ENCODE measurements around the gene LSM2. TPM values are rescaled to one million over a fixed set of nuclear protein-coding genes. Genes with fewer than 3 reads are reported as not detected.
A peak's percentile ranks its signal among the peaks of the same experiment; 100 is the strongest.

LSM2 gene
- polyA plus RNA-seq, 1 donor (not counting 4 experiments of a cell fraction or from before 2014, with no cell fraction given): 46.5 TPM

DNA sequence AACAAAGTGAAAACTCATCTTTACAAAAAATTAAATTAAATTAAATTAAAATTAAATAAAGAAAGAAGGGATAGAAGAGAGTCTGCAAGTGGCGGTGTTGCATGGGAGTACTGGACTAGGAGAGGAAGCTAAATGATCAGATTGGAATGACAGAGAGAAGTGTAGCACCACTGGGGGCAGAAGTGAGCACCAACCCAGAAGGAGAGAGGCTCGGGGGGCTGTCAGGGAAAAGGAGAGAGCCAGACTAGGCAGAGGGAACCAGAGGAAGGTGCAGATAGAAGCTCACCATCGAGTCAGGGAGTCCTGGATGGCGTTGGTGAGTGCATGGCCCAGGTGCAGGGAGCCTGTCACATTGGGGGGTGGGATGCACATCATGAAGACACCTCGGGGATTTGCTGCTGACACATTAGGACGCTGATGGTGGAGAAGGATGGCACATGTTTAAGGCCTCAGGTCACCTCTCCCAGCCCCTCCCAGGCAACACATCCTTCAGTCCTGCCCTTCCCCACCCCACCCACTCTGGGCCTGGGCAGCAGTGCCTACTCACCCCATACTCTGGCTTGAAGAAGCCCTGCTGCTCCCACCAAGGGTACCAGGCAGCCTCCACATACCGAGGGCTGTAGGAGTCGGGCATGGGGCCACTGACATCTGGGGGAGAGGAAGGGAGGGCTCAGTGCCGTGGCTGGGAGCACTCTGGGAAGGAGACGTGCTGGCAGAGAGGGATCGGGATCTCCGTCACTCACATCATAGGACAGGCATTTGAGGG is 15.3 kb downstream of the LSM2 start:
- no peak for FAIRE-seq

DNA sequence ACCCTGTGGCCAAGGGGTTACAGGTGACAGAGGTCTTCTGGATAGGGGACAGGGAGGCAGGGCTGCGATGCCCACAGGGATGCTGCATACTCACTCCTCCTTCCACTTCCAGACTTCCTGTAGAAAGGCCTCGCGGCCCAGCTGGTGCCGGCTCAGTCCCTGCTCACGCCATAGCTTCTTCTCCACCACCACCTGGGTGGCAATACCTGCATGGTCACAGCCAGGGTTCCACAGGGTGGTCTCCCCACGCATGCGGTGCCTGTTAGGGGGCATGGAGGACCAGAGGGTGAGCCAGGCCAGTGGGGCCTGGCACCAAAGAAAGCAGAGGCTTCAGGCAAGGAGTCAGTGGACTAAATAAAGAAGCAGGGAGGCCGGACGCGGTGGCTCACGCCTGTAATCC is 21.3 kb downstream of the LSM2 start:
- Histone ChIP-seq H2AFZ (ENCODE audit: control insufficient read depth, low read length) (no peak overlapping the region), H3K4me2 (ENCODE audit: control insufficient read depth, extremely low read depth, insufficient read depth, low read depth, low read length) (no peak overlapping the region), H3K4me1 (ENCODE audit: control insufficient read depth, extremely low read depth, insufficient read depth, low read length) (no peaks in the 10 kb centered on the region), H3K79me2 (ENCODE audit: control insufficient read depth, insufficient read depth, low read length) (peaks cover 4% of the 10 kb centered on the region), H3K9me1 (ENCODE audit: control insufficient read depth, extremely low read depth, insufficient read depth, low read length) (no peaks in the 10 kb centered on the region), H3K4me3 (ENCODE audit: control insufficient read depth in 2 of 3, extremely low read depth in 1 of 3, insufficient read depth in 2 of 3, low read depth in 1 of 3, low read length in 3 of 3) (no peak overlapping the region), H3K36me3 (ENCODE audit: control insufficient read depth in 2 of 2, extremely low read depth in 1 of 2, insufficient read depth in 2 of 2, low read length in 2 of 2) (peaks cover 32 to 41% of the 10 kb centered on the region in 2 experiments), H3K9me3 (ENCODE audit: control insufficient read depth, low read depth, low read length) (no peaks in the 10 kb centered on the region), H3K27me3 (ENCODE audit: control insufficient read depth, extremely low read depth, insufficient read depth, low read length) (no peaks in the 10 kb centered on the region), H3K27ac (ENCODE audit: control insufficient read depth, insufficient read depth, low read length) (no peak overlapping the region), H3K9ac (ENCODE audit: control insufficient read depth, extremely low read depth, insufficient read depth, low read length) (no peak overlapping the region), H4K20me1 (ENCODE audit: control insufficient read depth, extremely low read depth, insufficient read depth, low read length) (no peaks in the 10 kb centered on the region)
- TF ChIP-seq EZH2 (IDR thresholded peaks at IDR 0.05; ENCODE audit: low read length): no peak
- TF ChIP-seq CTCF (optimal IDR thresholded peaks at IDR 0.05 in 1 of 3, IDR thresholded peaks at IDR 0.05 in 1 of 3, conservative IDR thresholded peaks at IDR 0.05 in 1 of 3; ENCODE audit: extremely low read depth in 1 of 3, insufficient read depth in 2 of 3, low read length in 3 of 3): no peak
- no peak for FAIRE-seq
- dilution Hi-C loops (cut with MboI; ENCODE audit: extremely low pct_ligation_motif_present, low sequenced_read_pairs): no loop called here
- DNase-seq (ENCODE audit: low read depth, low spot score): no peak

More for the DNA sequence above, 15.3 kb downstream of the LSM2 start:
- Histone ChIP-seq H4K20me1 (ENCODE audit: control insufficient read depth, extremely low read depth, insufficient read depth, low read length) (no peaks in the 10 kb centered on the region), H3K79me2 (ENCODE audit: control insufficient read depth, insufficient read depth, low read length) (peaks cover 38% of the 10 kb centered on the region), H3K9me1 (ENCODE audit: control insufficient read depth, extremely low read depth, insufficient read depth, low read length) (no peaks in the 10 kb centered on the region), H3K27ac (ENCODE audit: control insufficient read depth, insufficient read depth, low read length) (no peak overlapping the region), H3K4me1 (ENCODE audit: control insufficient read depth, extremely low read depth, insufficient read depth, low read length) (peaks cover 23% of the 10 kb centered on the region), H3K9ac (ENCODE audit: control insufficient read depth, extremely low read depth, insufficient read depth, low read length) (no peak overlapping the region), H3K36me3 (ENCODE audit: control insufficient read depth in 2 of 2, extremely low read depth in 1 of 2, insufficient read depth in 2 of 2, low read length in 2 of 2) (peaks cover 10 to 31% of the 10 kb centered on the region in 2 experiments), H3K4me3 (ENCODE audit: control insufficient read depth in 2 of 3, extremely low read depth in 1 of 3, insufficient read depth in 2 of 3, low read depth in 1 of 3, low read length in 3 of 3) (no peak overlapping the region), H2AFZ (ENCODE audit: control insufficient read depth, low read length) (no peak overlapping the region), H3K4me2 (ENCODE audit: control insufficient read depth, extremely low read depth, insufficient read depth, low read depth, low read length) (no peak overlapping the region), H3K27me3 (ENCODE audit: control insufficient read depth, extremely low read depth, insufficient read depth, low read length) (no peaks in the 10 kb centered on the region), H3K9me3 (ENCODE audit: control insufficient read depth, low read depth, low read length) (no peaks in the 10 kb centered on the region)
- DNase-seq (ENCODE audit: low read depth, low spot score): no peak
- dilution Hi-C loops (cut with MboI; ENCODE audit: extremely low pct_ligation_motif_present, low sequenced_read_pairs): no loop called here
- TF ChIP-seq EZH2 (IDR thresholded peaks at IDR 0.05; ENCODE audit: low read length) (no peak), CTCF (optimal IDR thresholded peaks at IDR 0.05 in 1 of 3, IDR thresholded peaks at IDR 0.05 in 1 of 3, conservative IDR thresholded peaks at IDR 0.05 in 1 of 3; ENCODE audit: extremely low read depth in 1 of 3, insufficient read depth in 2 of 3, low read length in 3 of 3) (peak; percentile 64 to 69 (median 67))
